ENCODE measurements around the gene PRKAR1A.

- TF ChIP-seq CTCF (IDR thresholded peaks at IDR 0.05) (no peak), POLR2A (IDR thresholded peaks at IDR 0.05) (no peak), POLR2AphosphoS5 (IDR thresholded peaks at IDR 0.05; ENCODE audit: insufficient read depth in 1 of 2, low read depth in 1 of 2) (no peak)
These were observed 83.8 kb downstream of the PRKAR1A start for GRCh38 chr17:68595986-68596385.

Measured in vagina (tissue), 2 donors.